HG03439 (cell line): ENCODE results near the gene ZNF837.
"Not testable (repeated sequence)": the region's sequence is repeated elsewhere in the genome, so short reads cannot be mapped to it uniquely, and the experiment has no call there.

ENCODE experiments used
- ATAC-seq: cut with Tn5 transposase; IDR thresholded peaks from one replicate; pipeline ENCODE4 v1.9.1; 2021; ENCODE audit warnings: mild to moderate bottlenecking, moderate library complexity; ENCODE audit not compliant: unreplicated experiment

Gene ZNF837

DNA sequence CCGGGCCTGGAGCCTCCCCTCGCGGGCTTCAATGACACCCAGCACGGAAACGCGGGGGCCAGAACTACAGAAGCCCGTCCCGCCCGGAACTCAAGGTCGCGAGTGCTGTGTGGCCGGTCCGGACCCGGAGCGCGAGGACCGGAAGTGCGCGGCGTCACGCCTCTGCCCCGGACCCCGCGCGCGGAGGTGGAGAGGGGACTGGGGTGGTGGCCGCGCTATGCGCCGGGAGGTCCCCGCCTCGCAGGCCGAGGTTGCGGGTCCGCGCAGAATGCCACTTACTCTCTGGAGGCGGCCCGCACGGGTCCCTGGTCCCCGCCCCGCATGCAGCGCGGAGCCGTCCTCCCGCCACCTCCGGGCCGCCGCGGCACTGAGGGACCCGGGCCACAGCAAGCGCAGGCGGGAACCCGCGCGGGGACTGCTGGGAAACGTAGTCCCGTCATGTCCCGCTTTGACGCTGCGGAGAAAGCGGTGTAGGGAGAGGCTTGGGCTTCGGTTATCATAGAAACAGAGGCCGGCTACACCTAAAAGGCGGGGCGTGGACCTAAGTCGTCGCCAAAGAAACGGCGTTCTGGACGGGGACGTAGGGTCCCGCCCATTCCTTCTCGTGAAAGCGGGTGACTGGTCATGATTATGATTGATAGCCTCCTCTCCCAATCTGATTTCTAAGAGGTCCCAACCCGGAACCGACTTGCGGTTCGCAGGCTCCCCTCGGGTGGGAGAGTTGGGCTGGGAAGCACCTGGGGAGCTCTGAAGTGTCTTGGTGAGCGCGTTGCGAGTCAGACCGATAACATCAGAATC lies at the start of gene ZNF837:
Gene ZNF837 (minus strand): TSS at position 369 of the 798 bp plus-strand sequence. CDS start 11,698 bp downstream, outside the sequence.
- ATAC-seq = peak; percentile 76

DNA sequence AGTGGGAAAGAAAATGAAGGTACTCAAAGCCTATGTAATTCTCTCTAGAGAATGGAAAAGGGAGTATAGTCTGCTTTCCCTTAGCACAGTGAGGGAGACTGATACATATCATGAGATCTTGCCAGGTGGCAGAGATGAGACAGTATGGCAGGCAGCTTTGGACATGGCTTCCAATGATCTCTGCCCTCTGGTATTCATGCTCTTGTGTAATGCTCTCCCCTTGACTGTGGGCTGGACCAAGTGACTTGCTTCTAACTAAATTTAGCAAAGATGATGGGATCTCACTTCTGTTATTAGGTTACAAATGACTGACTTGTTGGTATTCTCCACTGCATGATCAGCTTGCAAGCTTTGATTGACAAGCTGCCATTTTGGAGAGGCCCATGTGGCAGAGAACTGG lies 48.9 kb upstream of the ZNF837 start:
- no peak for ATAC-seq

DNA sequence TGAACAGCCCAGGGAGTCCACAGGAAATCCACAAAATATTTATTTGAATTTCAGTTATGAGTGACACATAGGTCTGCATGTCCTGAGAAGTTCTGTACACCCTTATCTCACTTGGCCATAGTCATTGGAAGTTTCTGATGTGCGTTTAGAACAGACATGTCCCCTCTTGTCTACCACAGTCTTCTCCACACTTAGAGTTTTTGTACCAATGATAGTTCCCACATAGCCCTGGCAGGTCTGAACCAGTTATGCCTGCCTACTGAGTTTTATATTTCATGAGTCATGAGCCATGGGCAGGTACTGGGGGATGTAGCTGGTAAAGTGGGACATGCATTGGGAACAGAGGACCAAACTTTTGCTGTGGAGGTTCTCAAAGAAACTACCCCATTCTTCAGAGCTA lies 47.8 kb upstream of the ZNF837 start:
- no peak for ATAC-seq

- no peak for ATAC-seq
Measured at GRCh38 chr19:58417071-58417470, 36.2 kb upstream of the ZNF837 start.

GRCh38 chr19:58416604-58417003 lies 35.8 kb upstream of the ZNF837 start:
- no peak for ATAC-seq

DNA sequence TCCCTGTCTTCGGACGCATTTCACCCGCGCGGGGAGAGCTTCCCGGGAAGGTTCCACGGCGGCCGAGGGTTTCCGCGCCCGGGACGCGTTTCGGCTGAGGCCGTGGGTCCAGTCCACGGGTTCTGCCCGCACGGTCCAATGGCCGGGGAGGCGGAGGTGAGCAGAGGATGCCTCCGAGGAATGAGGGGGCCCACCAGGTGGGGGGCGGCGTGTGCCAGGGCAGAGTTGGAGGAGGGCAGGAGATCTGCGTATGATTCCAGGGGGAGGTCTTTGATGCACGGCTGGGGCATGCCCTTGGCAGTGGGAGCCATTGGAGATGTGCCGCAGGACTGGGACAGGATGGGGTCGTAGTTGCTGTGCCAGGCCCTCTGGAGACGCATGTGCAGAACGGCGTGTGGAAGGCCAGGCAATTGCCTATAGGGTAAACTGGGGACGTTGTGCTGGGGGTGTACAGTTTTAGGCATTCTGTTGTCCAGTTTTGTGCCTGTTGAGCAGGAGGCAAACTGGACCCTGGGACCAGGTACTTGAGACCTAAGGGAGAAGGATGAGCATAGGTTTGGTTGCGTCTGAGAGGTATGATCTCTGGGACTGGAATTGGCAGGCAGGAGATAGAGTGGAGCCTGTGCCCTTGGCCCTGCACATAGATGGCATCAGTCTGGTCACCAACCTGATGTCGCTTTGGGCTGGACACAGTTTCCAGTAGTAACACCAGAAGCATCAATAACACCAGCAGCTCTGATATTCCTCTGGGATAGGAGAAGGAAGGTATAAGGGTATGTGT lies 28.4 kb upstream of the ZNF837 start:
- no peak for ATAC-seq

- peak; percentile 92 for ATAC-seq
Measured at GRCh38 chr19:58408152-58409009, 27.6 kb upstream of the ZNF837 start, which contains the start of gene ZNF584. TSS of gene ZNF584 (plus strand) at chr19:58408649. CDS start at chr19:58409148, 499 bp downstream.

DNA sequence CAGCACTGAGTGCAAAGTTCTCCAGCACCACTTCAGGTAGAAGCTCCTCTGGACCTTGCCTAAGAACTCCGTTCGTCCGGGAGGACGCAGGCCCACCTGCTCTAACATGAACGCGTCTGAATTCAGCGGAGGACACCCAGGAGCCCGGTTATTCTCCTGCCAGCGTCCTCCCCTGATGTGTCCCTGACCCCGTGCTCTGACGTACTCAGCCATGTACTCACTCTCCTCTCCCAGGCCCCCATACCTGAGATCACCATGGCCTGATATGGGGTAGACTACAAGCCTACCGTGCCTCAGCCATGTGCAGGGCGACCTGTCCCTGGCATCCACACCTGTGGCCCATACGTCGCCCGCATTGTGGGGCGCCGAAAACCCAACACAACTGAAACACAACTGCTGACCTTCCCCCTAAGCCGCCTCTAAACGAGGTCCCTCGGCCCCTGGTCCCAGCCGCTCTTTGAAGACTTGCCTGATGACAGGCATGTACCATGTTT lies 26.9 kb upstream of the ZNF837 start:
- peak; percentile 8 for ATAC-seq

GRCh38 chr19:58406818-58407657 lies 26.2 kb upstream of the ZNF837 start:
- ATAC-seq = no peak

GRCh38 chr19:58403920-58404478 lies 23.2 kb upstream of the ZNF837 start:
- not testable (repeated sequence) for ATAC-seq

DNA sequence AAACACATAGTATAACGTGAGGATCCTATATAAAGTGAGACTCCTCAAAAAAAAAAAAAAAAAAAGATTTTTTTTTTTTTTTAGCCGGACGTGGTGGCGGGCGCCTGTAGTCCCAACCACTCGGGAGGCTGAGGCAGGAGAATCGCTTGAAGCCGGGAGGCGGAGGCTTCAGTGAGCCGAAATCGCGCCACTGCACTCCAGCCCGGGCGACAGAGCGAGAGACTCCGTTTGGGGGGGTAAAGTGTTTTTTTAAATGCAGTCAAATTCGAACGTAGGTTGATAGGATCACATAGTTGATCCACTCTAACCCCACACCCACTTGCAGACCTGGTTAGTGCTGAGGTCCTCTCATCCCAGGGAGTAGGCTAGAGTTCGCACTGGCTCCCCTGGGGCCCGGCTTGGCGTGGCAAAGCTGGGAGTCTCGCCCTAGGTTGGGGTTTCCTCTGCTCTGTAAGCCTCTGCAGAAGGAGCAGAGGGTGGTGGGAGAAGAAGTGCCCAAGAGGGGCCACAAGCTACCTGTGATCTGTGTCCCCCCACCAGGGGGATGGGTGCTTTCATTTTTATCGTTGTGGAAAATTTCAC lies 21.1 kb upstream of the ZNF837 start:
- no peak for ATAC-seq

DNA sequence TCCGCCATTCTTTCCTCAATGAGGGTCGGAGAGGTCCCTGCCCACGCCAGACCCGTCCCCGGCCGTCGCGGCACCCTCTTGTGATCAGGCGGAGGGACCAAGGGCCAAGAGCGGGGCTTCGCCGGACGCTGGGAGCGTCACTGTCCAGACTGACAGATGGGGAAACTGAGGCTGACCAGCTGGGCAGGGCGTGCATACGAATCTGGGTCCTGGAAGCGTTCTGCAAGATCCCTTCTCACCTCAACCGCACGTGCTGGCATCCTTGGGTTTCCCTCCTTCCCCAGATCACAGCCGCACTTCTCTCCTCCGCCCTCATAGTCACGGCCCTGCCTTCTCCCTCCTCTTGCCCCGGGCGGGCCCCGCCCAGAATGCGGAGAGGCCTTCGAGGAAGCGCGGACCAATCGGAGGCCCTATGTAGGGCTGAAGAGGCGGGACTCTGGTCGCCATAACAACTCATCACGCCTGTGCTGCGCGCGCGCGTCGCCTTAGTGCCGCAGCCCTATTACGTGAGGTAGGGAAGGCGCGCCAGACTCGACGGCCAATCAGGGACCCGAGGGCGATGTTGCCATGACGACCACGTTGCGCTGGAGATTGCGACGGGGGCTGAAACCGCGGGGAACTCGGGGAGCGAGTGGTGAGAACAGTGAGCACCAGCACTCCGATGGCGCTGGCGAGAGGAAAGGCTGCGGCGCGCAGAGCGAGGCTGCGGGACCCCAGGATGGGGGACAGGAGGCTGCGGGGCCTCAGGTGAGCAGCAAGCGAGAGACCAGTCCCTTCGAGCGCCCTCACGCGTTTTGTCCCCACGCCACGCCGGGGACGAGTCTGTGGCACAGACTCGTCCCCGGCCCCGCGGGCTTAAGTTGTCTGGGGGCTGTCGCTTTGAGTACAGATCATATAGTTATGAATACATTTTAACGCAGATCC lies 20.3 kb upstream of the ZNF837 start:
- peak; percentile 98 for ATAC-seq

- ATAC-seq = no peak
Measured at GRCh38 chr19:58400316-58400915, 19.6 kb upstream of the ZNF837 start.

- no peak for ATAC-seq
Measured at GRCh38 chr19:58399903-58400302, 19.1 kb upstream of the ZNF837 start.

- ATAC-seq = no peak
Measured at GRCh38 chr19:58398545-58398944, 17.7 kb upstream of the ZNF837 start.

- ATAC-seq = no peak
Measured at GRCh38 chr19:58398087-58398486, 17.3 kb upstream of the ZNF837 start.

GRCh38 chr19:58397533-58398037 lies 16.8 kb upstream of the ZNF837 start:
- ATAC-seq = no peak
